NK-92 (cell line): Measurements from ENCODE around the gene DNAH17.

Experiments
- DNase-seq: peaks from one replicate; lab custom pipeline; 2025; ENCODE audit not compliant: unreplicated experiment; lab: John Stamatoyannopoulos, UW

Gene DNAH17, protein sequence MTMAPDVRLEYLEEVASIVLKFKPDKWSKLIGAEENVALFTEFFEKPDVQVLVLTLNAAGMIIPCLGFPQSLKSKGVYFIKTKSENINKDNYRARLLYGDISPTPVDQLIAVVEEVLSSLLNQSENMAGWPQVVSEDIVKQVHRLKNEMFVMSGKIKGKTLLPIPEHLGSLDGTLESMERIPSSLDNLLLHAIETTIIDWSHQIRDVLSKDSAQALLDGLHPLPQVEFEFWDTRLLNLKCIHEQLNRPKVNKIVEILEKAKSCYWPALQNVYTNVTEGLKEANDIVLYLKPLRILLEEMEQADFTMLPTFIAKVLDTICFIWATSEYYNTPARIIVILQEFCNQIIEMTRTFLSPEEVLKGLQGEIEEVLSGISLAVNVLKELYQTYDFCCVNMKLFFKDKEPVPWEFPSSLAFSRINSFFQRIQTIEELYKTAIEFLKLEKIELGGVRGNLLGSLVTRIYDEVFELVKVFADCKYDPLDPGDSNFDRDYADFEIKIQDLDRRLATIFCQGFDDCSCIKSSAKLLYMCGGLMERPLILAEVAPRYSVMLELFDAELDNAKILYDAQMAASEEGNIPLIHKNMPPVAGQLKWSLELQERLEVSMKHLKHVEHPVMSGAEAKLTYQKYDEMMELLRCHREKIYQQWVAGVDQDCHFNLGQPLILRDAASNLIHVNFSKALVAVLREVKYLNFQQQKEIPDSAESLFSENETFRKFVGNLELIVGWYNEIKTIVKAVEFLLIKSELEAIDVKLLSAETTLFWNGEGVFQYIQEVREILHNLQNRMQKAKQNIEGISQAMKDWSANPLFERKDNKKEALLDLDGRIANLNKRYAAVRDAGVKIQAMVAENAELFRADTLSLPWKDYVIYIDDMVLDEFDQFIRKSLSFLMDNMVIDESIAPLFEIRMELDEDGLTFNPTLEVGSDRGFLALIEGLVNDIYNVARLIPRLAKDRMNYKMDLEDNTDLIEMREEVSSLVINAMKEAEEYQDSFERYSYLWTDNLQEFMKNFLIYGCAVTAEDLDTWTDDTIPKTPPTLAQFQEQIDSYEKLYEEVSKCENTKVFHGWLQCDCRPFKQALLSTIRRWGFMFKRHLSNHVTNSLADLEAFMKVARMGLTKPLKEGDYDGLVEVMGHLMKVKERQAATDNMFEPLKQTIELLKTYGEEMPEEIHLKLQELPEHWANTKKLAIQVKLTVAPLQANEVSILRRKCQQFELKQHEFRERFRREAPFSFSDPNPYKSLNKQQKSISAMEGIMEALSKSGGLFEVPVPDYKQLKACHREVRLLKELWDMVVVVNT (N-terminal part only)

GRCh38 chr17:78577296-78577695 lies at the start of gene DNAH17:
Gene DNAH17, minus strand, starts transcription at chr17:78577396. Its CDS starts 2,339 bp downstream, at chr17:78575057.
- DNase-seq = no peak

DNA sequence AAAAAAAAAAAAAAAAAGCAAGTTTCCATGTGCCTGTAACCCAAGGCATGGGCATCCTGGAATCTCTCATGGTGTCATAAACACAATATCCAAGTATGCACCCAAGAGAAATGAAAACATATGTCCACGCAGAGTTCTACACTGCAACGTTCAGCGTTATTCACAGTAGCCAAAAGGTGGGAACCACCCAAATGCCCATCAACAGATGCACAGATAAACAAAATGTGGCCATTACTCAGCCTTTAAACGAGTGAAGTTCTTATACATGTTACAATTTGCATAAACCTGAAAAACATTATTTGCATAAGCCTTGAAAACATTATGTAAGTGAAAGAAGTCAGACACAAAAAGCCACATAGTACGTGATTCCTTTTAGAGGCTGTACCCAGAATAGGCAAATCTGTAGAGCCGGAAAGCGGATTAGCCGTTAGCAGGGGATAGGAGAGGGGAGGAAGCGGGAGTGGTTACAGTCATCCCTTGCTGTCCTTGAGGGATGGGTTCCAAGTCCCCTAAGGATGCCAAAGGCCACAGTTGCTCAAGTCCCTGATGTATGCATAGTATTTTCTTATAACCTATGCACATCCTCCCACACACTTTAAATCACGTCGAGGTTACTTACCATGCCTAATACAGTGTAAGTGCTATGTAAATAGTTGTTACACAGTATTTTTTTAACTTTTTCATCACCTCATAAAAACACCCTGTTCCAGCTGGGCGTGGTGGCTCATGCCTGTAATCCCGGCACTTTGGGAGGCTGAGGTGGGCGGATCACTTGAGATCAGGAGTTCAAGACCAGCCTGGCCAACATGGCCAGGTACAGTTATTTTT lies 47.3 kb upstream of the DNAH17 start:
- no peak for DNase-seq

GRCh38 chr17:78623541-78623940 lies 46.3 kb upstream of the DNAH17 start:
- no peak for DNase-seq

DNA sequence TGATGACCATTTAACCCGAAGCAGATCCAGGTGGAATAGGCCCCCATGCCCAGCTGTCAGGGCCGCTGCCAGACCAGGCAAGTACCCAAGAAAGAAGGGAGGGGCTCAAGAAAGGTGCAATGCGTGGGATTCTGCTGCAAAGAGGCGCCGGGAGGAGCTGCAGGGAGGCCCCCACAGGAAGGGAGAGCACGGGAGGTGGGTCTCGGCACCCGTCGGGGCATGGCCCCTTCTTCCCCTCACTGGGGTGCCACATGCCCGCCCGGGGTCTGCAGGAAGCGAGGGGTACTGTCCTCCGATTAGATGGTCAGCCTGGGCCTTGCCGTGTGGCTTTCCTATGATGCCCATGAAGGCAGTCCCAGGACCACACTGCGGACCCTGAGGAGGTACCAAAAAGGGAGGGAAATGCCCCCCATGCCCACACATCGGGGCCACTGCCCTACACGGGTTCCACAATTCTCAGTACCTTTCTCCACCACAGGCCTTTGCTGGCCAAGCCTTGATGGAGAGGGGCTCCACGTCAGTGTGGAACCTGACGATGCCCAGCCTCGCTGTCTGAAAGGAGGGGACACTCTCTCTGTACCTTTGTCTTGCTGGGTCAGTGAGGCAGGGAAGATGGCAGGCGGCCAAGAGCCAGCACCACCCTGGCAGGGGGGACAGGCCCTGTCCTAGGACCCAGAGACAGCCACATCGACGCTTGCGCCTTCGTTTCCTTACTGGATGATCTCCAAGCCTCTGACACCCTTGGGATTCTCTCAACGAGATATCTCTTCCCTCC lies 45.5 kb upstream of the DNAH17 start:
- DNase-seq = no peak

DNA sequence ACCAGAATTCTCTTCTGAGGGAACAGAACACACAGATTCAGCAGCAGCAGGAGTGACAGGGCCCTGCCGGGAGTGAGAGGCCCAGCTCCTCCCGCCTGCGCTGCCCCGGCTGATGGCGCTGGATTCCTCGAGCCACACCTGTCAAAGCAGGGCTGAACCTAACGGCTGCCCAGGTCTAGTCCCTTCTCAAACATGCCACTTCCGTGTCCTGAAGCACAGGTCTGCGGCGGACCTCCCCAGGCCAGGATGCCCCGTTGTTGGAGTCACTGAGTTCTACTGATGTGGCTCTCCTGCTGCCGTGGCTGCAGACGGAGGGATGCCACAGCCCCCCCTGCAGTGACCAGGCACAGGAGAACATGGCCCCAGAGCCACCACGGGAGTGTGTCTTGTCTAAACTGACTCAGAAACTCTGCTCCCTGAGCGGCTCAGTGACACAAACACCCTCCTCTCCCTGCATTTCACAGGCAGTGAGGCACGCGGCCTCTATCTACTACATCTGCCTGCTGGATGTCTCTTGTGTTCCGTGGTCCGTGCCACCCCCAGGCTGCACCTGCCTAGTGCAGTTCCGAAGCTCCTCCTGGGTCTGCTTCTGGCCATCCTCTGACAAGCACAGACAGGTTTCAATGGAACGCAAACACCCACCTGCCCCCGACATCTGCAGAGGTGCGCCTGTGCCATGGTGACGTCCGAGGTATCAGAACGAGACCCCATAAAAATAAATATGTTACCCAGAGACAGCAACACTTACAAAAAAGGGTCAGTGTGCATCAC lies 44.7 kb upstream of the DNAH17 start:
- no peak for DNase-seq

DNA sequence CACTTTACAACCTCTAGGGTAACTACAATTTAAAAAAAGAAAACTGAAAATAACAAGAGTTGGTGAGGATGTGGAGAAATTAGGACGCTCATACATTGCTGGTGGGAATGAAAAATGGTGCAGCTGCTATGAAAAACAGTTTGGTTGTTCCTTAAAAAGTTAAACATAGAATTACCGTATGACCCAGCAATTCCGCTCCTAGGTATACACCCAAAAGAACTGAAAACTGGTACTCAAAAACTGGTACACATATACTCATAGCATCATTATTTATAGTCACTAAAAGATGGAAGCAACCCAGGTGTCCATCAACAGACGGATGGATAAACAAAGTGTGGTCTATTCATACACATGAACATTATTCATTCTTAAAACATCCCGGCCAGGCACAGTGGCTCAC lies 42.9 kb upstream of the DNAH17 start:
- no peak for DNase-seq

- no peak for DNase-seq
These were observed 42.1 kb upstream of the DNAH17 start for GRCh38 chr17:78619334-78619733.

DNA sequence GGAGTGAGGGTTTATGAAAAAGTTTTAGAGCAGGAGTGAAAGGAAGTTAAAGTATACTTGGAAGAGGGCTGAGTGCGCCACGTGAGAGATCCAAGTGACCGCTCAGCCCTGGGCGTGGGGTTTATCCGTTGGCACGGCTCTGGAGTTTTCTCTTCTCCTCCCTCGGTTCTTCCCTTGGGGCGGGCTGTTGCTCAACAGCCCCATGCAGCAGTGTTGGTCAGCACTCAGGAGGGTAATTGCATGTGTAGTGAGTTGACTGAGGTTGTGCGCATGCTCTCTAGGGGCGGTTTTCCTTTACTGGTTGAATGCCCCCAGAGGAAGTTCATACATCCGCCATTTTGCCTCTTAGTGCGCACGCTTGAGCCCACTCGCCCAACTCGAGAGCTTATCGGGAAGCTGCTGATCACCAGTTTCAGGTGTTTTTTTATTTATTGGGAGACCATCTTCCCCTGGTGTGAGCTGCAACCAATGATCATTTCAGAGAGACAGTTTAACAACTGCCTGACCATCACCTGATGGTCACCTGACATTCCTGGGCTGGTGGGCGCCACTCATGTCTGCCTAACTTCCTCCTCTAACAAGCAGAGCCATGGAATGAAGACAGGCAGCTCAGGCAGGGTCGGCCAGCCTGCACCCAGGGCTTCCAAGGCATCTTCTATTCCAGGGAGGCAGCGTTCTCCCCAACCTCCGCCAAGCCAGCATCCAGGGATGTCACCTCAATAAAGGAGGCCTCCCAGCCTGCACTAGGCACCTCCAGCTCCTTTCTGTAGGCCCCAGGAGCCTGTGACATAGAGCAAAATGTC lies 41.3 kb upstream of the DNAH17 start:
- no peak for DNase-seq

DNA sequence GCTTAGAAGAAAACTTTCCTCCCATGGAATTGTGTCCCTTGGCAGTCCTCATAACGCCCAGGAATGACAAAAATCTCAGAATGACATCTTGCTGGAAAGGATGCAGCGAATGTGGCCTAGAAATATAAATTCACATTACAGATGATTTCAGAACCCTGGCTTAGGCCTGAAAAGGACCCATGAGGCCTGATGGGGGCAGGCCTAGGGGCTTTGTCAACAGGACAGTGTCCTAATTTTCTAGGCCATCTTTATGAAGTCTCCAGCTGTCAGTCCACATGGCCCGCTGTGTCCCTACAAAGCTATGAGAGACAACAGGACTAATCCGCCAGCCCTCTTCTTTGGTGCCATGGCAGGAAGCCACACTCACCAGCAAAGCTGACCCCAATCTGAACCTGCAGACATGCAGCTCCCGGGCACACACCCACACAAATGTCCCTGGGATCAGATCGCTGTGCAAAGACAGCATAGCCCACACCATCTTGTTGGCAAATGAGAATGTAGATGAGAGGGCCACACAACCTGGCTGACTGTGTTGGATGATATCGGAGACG lies 40.4 kb upstream of the DNAH17 start:
- DNase-seq = no peak

DNA sequence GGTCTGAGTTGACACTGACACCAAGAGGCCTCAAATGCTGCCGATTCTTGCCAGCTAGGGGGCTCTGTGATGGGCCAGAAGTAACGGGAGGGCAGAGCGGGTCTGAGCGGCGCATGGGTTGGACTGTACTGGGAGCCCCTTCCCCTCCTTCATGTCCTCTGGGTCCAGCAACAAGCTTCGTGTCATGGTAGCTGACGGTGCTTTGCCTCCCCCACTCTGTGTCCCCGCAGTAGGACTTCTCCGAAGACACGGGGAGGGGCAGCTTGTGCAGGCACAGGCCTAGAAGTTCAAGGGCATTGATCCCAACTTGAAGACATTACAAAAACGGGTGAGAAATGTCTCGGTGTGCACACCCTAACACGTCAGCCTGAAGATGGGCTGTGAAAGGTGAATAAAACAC lies 39.8 kb upstream of the DNAH17 start:
- no peak for DNase-seq

DNA sequence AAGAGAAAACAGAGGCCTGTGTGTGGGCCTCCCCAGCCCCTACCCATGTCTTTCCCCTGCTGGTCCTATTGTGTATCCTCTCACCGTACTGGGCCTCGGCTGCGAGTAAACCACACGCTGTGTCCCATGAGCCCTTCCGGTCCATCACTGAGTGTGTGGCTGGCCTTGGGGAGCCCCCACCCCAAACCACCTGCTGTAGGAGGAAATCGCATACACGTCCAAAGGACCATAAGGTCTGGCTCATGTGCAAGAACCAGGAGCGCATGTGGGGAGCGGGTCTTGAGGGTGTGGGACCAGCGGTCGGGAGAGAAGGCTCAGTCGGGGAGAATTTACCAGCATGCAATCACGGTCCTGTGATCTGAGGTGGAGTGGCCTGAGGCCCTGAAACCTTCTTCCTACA lies 38.4 kb upstream of the DNAH17 start:
- no peak for DNase-seq

GRCh38 chr17:78613416-78613815 lies 36.2 kb upstream of the DNAH17 start:
- DNase-seq = no peak

GRCh38 chr17:78611607-78612006 lies 34.4 kb upstream of the DNAH17 start:
- no peak for DNase-seq

DNA sequence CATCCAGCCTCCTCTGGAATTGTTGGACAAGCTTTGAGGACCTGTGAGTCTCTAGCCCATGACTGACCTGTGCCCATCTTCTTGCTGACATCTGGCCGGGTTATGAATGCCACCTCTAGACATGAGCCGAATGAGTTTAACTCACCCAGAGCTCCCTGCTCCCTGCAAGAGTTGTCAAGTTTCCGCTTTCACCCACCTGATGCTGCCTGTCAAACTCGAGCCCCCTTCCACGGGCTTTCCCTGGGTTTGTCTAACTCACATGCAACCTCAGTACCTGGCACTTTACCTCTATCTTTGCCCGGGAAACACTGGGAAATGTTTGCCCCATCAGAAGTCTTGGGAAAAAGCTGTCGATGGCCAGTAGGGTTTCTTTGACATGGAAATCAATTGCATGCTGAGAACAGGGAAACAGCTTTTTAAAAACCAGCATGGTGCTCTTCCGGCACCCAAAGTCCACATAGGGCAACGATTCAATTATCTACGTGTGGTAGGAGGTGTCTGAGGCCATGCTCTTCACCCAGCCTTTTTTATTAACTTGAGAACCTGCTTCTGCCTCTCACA lies 33.8 kb upstream of the DNAH17 start:
- no peak for DNase-seq

- no peak for DNase-seq
These were observed 32.0 kb upstream of the DNAH17 start for GRCh38 chr17:78609191-78609641.

DNA sequence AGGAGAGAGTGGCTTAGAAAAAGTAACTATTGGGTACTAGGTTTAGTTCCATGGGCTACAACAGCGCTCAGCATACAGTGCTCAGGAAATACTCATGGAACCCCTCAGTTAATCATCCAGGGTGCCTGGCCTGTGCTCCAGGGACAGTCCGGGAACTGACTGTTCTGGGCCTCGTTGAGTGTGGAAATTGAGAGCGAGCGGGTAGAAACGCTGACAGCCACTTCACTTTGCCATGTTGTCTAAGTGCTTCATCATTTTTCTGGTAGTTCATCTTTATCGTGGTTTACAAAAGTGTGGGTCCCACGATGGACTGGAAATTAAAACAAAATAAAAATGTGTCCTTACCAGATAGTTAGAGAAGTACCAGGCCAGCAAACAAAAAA lies 31.6 kb upstream of the DNAH17 start:
- DNase-seq = no peak

DNA sequence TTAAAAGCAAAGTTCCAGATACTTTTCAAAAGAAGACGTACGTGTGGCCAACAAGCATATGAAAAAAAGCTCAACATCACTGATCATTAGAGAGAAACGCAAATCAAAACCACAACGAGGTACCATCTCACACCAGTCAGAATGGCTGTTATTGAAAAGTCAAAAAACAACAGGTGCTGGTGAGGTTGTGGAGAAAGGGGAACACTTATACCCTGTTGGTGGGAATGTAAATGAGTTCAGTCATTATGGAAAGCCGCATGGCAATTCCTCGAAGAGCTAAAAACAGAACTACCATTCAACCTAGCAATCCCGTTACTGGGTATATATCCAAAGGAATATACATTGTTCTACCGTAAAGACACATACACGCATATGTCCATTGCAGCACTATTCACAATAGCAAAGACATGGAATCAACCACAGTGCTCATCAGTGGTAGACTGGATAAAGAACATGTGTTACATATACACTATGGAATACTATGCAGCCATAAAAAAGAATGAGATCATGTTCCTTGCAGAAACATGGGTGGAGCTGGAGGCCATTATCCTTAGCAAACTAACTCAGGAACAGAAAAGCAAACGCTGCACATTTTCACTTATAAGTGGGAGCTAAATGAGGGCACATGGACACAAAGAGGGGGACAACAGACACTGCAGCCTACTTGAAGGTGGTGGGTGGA lies 31.1 kb upstream of the DNAH17 start:
- no peak for DNase-seq
